Glutamatergic neuron (in vitro differentiated cells): ENCODE results near the gene TLE1. TPM values are rescaled to one million over a fixed set of nuclear protein-coding genes. Genes with fewer than 3 reads are reported as not detected.
A peak's percentile ranks its signal among the peaks of the same experiment; 100 is the strongest.

Experiments
- DNase-seq: peaks from one replicate; pipeline ENCODE4 v3.0.0; 2022
- H3K27ac Mint-ChIP-seq: one replicate; pipeline ENCODE4 v1.8.0; 2020; ENCODE audit warnings: mild to moderate bottlenecking, mixed read lengths, inconsistent platforms; ENCODE audit not compliant: unreplicated experiment
- H3K27me3 Mint-ChIP-seq: one replicate; pipeline ENCODE4 v1.8.0; 2020; ENCODE audit warnings: mild to moderate bottlenecking, moderate library complexity, mixed read lengths, inconsistent platforms; ENCODE audit not compliant: unreplicated experiment
- H3K36me3 Mint-ChIP-seq: one replicate; pipeline ENCODE4 v1.8.0; 2020; ENCODE audit warnings: mild to moderate bottlenecking, mixed read lengths, inconsistent platforms; ENCODE audit not compliant: unreplicated experiment
- H3K4me1 Mint-ChIP-seq: one replicate; pipeline ENCODE4 v1.8.0; 2020; ENCODE audit warnings: mild to moderate bottlenecking, low read depth, mixed read lengths, inconsistent platforms; ENCODE audit not compliant: unreplicated experiment
- H3K4me3 Mint-ChIP-seq: one replicate; pipeline ENCODE4 v1.8.0; 2020; ENCODE audit warnings: mild to moderate bottlenecking, mixed read lengths, inconsistent platforms; ENCODE audit not compliant: unreplicated experiment
- H3K9me3 Mint-ChIP-seq: one replicate; pipeline ENCODE4 v1.8.0; 2020; ENCODE audit warnings: mild to moderate bottlenecking, moderate library complexity, mixed read lengths, inconsistent platforms; ENCODE audit not compliant: unreplicated experiment
- CTCF ChIP-seq: fragments of 200-600 bp; sonication (generic); IDR thresholded peaks from one replicate; pipeline ENCODE4 v1.5.0; 2021; ENCODE audit not compliant: partially characterized antibody, unreplicated experiment
- total RNA-seq: library from RNA; stranded (reverse); fragmentation: NEBNext Ultra II Directional; extraction: Animal tissue kit (Norgen Biotek cat#: 25700); gene quantifications from one replicate; pipeline ENCODE4 v1.2.1, GENCODE V29; 2021; ENCODE audit not compliant: unreplicated experiment

The TLE1 gene
- total RNA-seq, 1 donor from 2014 or later, result 345 TPM

GRCh38 chr9:81602887-81603680, 86.3 kb downstream of the TLE1 start:
- Mint-ChIP-seq H3K27ac (no peak overlapping the region), H3K9me3 (peaks cover 10% of the 10 kb centered on the region), H3K27me3 (peaks cover 12% of the 10 kb centered on the region), H3K36me3 (peaks cover 28% of the 10 kb centered on the region), H3K4me3 (no peak overlapping the region), H3K4me1 (peaks cover 23% of the 10 kb centered on the region)
- DNase-seq, result no peak
- no peak for TF ChIP-seq CTCF

- peaks cover 28% of the 10 kb centered on the region for H3K4me1 Mint-ChIP-seq
- H3K27ac Mint-ChIP-seq, result peak overlapping the region; percentile 15
- DNase-seq, result no peak
- peaks cover 6% of the 10 kb centered on the region for H3K27me3 Mint-ChIP-seq
- H3K4me3 Mint-ChIP-seq, result no peak overlapping the region
- no peak for TF ChIP-seq CTCF
- H3K9me3 Mint-ChIP-seq, result peaks cover 13% of the 10 kb centered on the region
- peaks cover 25% of the 10 kb centered on the region for H3K36me3 Mint-ChIP-seq
These were observed 87.4 kb downstream of the TLE1 start for GRCh38 chr9:81601639-81602623.

GRCh38 chr9:81600631-81601030, 88.7 kb downstream of the TLE1 start:
- Mint-ChIP-seq H3K9me3 (peaks cover 22% of the 10 kb centered on the region), H3K36me3 (peaks cover 20% of the 10 kb centered on the region), H3K27ac (no peak overlapping the region), H3K27me3 (peaks cover 14% of the 10 kb centered on the region), H3K4me3 (no peak overlapping the region), H3K4me1 (peaks cover 41% of the 10 kb centered on the region)
- no peak for DNase-seq
- TF ChIP-seq CTCF, result no peak

GRCh38 chr9:81599837-81600236, 89.5 kb downstream of the TLE1 start:
- H3K27ac Mint-ChIP-seq, result peak overlapping the region; percentile 18
- H3K4me3 Mint-ChIP-seq, result no peak overlapping the region
- peaks cover 15% of the 10 kb centered on the region for H3K36me3 Mint-ChIP-seq
- no peak for DNase-seq
- peaks cover 46% of the 10 kb centered on the region for H3K4me1 Mint-ChIP-seq
- H3K9me3 Mint-ChIP-seq, result peaks cover 26% of the 10 kb centered on the region
- H3K27me3 Mint-ChIP-seq, result peaks cover 14% of the 10 kb centered on the region
- no peak for TF ChIP-seq CTCF
